Mesendoderm (in vitro differentiated cells): ENCODE results near the gene SCIMP.

Source experiments
- DNase-seq: peaks from one replicate; pipeline ENCODE4 v3.0.0; 2013
- H2AK5ac ChIP-seq: 2 replicates; pipeline ENCODE4 v1.6.1; 2013; ENCODE audit warnings: low read length, inconsistent platforms
- H2BK120ac ChIP-seq: 2 replicates; pipeline ENCODE4 v1.6.1; 2013; ENCODE audit warnings: low read depth, mild to moderate bottlenecking, low read length, moderate library complexity, mixed read lengths
- H2BK15ac ChIP-seq: replicated peaks from 2 replicates; pipeline ENCODE4 v1.6.1; 2013; ENCODE audit warnings: low read depth, mild to moderate bottlenecking, moderate library complexity
- H2BK5ac ChIP-seq: 2 replicates; pipeline ENCODE4 v1.6.1; 2013; ENCODE audit warnings: low read length, inconsistent platforms
- H3K18ac ChIP-seq: 2 replicates; pipeline ENCODE4 v1.6.1; 2013; ENCODE audit warnings: mild to moderate bottlenecking, low read length, mixed read lengths
- H3K23ac ChIP-seq: one replicate; pipeline ENCODE4 v1.6.1; 2013; ENCODE audit warnings: low read length
- H3K27ac ChIP-seq: 2 replicates; pipeline ENCODE4 v1.5.1; 2013; ENCODE audit warnings: low read depth, mild to moderate bottlenecking, inconsistent platforms, low read length, moderate library complexity
- H3K27me3 ChIP-seq: 2 replicates; pipeline ENCODE4 v1.6.1; 2013; ENCODE audit warnings: low read length, control low read depth, mild to moderate bottlenecking, inconsistent platforms; ENCODE audit not compliant: insufficient read depth, poor library complexity
- H3K36me3 ChIP-seq: 2 replicates; pipeline ENCODE4 v1.6.1; 2013; ENCODE audit warnings: low read length, inconsistent platforms; ENCODE audit not compliant: control insufficient read depth, insufficient read depth
- H3K4ac ChIP-seq: one replicate; pipeline ENCODE4 v1.6.1; 2013; ENCODE audit warnings: low read depth, mild to moderate bottlenecking, low read length, moderate library complexity
- H3K4me1 ChIP-seq: 2 replicates; pipeline ENCODE4 v1.6.1; 2013; ENCODE audit warnings: low read depth, low read length, inconsistent platforms; ENCODE audit not compliant: control insufficient read depth
- H3K4me2 ChIP-seq: 2 replicates; pipeline ENCODE4 v1.6.1; 2013; ENCODE audit warnings: low read length
- H3K4me3 ChIP-seq: 2 replicates; pipeline ENCODE4 v1.5.1; 2013; ENCODE audit warnings: mild to moderate bottlenecking, low read length
- H3K56ac ChIP-seq: one replicate; pipeline ENCODE4 v1.6.1; 2013; ENCODE audit warnings: low read length
- H3K79me1 ChIP-seq: 2 replicates; pipeline ENCODE4 v1.6.1; 2013; ENCODE audit warnings: low read length, inconsistent platforms
- H3K79me2 ChIP-seq: 2 replicates; pipeline ENCODE4 v1.6.1; 2013; ENCODE audit warnings: mild to moderate bottlenecking, low read length; ENCODE audit not compliant: control insufficient read depth, insufficient read depth
- H3K9ac ChIP-seq: 2 replicates; pipeline ENCODE4 v1.6.1; 2013; ENCODE audit warnings: low read length, inconsistent platforms
- H4K5ac ChIP-seq: one replicate; pipeline ENCODE4 v1.6.1; 2013; ENCODE audit warnings: low read length
- H4K8ac ChIP-seq: one replicate; pipeline ENCODE4 v1.6.1; 2013; ENCODE audit warnings: low read depth, mild to moderate bottlenecking, control low read depth, low read length, moderate library complexity
- WGBS: extraction: QIAGEN DNeasy Blood & Tissue Kit; methylation state at CpG from one replicate; pipeline ENCODE4 v1.1.7; 2013; ENCODE audit warnings: low lambda C conversion rate, missing lambda C conversion rate; ENCODE audit not compliant: insufficient coverage; ENCODE audit errors: extremely low coverage; 5-methylcytosine and 5-hydroxymethylcytosine counted together

Gene SCIMP

GRCh38 chr17:5203908-5204294, 30.8 kb downstream of the SCIMP start:
- no peak overlapping the region for H3K9ac ChIP-seq
- no peaks in the 10 kb centered on the region for H3K79me2 ChIP-seq
- H2BK15ac ChIP-seq: no peak overlapping the region
- no peak overlapping the region for H2BK120ac ChIP-seq
- H3K23ac ChIP-seq: no peak overlapping the region
- no peaks in the 10 kb centered on the region for H3K79me1 ChIP-seq
- no peak overlapping the region for H3K4me2 ChIP-seq
- H2BK5ac ChIP-seq: no peak overlapping the region
- no peak overlapping the region for H3K18ac ChIP-seq
- H4K8ac ChIP-seq: no peak overlapping the region
- H3K56ac ChIP-seq: no peak overlapping the region
- no CpG with 5 or more reads among the region's 1 CpG for WGBS
- no peak overlapping the region for H3K27ac ChIP-seq
- H4K5ac ChIP-seq: no peak overlapping the region
- no peak overlapping the region for H3K4me3 ChIP-seq
- no peaks in the 10 kb centered on the region for H3K4me1 ChIP-seq
- no peak overlapping the region for H3K4ac ChIP-seq
- no peak overlapping the region for H2AK5ac ChIP-seq
- no peaks in the 10 kb centered on the region for H3K27me3 ChIP-seq
- H3K36me3 ChIP-seq: no peaks in the 10 kb centered on the region
- no peak for DNase-seq

- H2BK120ac ChIP-seq: no peak overlapping the region
- no peak overlapping the region for H3K56ac ChIP-seq
- no peak overlapping the region for H3K23ac ChIP-seq
- no peak overlapping the region for H3K4me2 ChIP-seq
- H3K4ac ChIP-seq: no peak overlapping the region
- H3K18ac ChIP-seq: no peak overlapping the region
- H2BK5ac ChIP-seq: no peak overlapping the region
- no peak overlapping the region for H4K5ac ChIP-seq
- no peaks in the 10 kb centered on the region for H3K79me2 ChIP-seq
- H3K4me1 ChIP-seq: no peaks in the 10 kb centered on the region
- no peak overlapping the region for H4K8ac ChIP-seq
- WGBS: no CpG with 5 or more reads among the region's 14 CpGs
- H3K4me3 ChIP-seq: no peak overlapping the region
- H3K36me3 ChIP-seq: no peaks in the 10 kb centered on the region
- H3K27me3 ChIP-seq: no peaks in the 10 kb centered on the region
- no peak overlapping the region for H3K27ac ChIP-seq
- H2AK5ac ChIP-seq: no peak overlapping the region
- H3K9ac ChIP-seq: no peak overlapping the region
- H3K79me1 ChIP-seq: no peaks in the 10 kb centered on the region
- no peak for DNase-seq
- no peak overlapping the region for H2BK15ac ChIP-seq
Measured at GRCh38 chr17:5203178-5203907, 31.3 kb downstream of the SCIMP start.

DNA sequence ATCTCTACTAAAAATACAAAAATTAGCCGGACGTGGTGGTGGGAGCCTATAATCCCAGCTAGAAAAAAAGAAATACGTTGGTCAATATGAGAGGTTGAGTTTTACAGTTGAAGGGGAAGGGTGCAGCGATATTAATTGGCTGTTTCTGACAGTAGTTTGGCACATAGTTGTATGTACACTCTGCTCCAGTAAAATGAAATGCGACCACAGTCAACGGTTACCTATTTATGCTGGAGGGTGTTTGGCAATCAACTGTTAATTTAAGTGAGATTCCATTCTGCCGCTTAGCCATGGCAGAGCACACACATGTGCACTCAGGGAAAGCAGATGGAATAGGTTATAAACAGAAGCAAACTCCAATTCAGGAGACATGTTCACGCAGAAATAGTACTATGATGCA, 33.6 kb downstream of the SCIMP start:
- H3K23ac ChIP-seq: no peak overlapping the region
- no peak overlapping the region for H3K4me2 ChIP-seq
- no peak overlapping the region for H3K56ac ChIP-seq
- WGBS: no CpG with 5 or more reads among the region's 8 CpGs
- no peaks in the 10 kb centered on the region for H3K79me1 ChIP-seq
- no peaks in the 10 kb centered on the region for H3K4me1 ChIP-seq
- H2AK5ac ChIP-seq: no peak overlapping the region
- H2BK120ac ChIP-seq: no peak overlapping the region
- H2BK15ac ChIP-seq: no peak overlapping the region
- H3K36me3 ChIP-seq: no peaks in the 10 kb centered on the region
- no peak overlapping the region for H3K9ac ChIP-seq
- no peaks in the 10 kb centered on the region for H3K79me2 ChIP-seq
- H2BK5ac ChIP-seq: no peak overlapping the region
- H3K18ac ChIP-seq: no peak overlapping the region
- no peak overlapping the region for H4K5ac ChIP-seq
- no peaks in the 10 kb centered on the region for H3K27me3 ChIP-seq
- DNase-seq: no peak
- H3K4me3 ChIP-seq: no peak overlapping the region
- H4K8ac ChIP-seq: no peak overlapping the region
- H3K4ac ChIP-seq: no peak overlapping the region
- no peak overlapping the region for H3K27ac ChIP-seq

DNA sequence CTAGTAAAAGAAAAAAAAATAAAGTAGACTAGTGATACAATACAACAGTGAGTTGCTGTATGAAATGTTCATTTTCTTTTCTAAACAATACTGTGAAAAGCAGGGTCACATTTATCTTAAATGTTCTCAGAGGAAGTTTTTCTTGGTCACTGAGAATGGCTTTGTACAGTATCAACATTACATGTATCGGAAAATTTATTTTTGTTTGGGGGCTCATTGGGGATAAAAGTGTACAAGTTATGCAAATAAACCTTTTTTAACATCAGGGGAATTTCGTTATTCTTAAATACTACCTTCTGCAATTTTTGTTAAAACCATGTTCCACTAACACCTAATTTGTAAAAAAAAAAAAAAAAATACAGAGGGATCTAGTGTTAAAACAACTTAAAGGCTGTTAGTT, 34.3 kb downstream of the SCIMP start:
- H3K56ac ChIP-seq: no peak overlapping the region
- H3K27ac ChIP-seq: no peak overlapping the region
- no peak overlapping the region for H3K9ac ChIP-seq
- no peak overlapping the region for H4K5ac ChIP-seq
- no peak overlapping the region for H3K23ac ChIP-seq
- H2AK5ac ChIP-seq: no peak overlapping the region
- no peak overlapping the region for H2BK15ac ChIP-seq
- H3K27me3 ChIP-seq: no peaks in the 10 kb centered on the region
- DNase-seq: no peak
- no peaks in the 10 kb centered on the region for H3K79me1 ChIP-seq
- no CpG with 5 or more reads among the region's 2 CpGs for WGBS
- no peaks in the 10 kb centered on the region for H3K36me3 ChIP-seq
- no peak overlapping the region for H3K18ac ChIP-seq
- H2BK120ac ChIP-seq: no peak overlapping the region
- H3K79me2 ChIP-seq: no peaks in the 10 kb centered on the region
- H4K8ac ChIP-seq: no peak overlapping the region
- no peak overlapping the region for H3K4me3 ChIP-seq
- H3K4me2 ChIP-seq: no peak overlapping the region
- no peak overlapping the region for H3K4ac ChIP-seq
- H3K4me1 ChIP-seq: no peaks in the 10 kb centered on the region
- H2BK5ac ChIP-seq: no peak overlapping the region

- no CpG with 5 or more reads among the region's 7 CpGs for WGBS
- no peak overlapping the region for H3K9ac ChIP-seq
- no peak overlapping the region for H2BK120ac ChIP-seq
- no peak overlapping the region for H3K56ac ChIP-seq
- H3K18ac ChIP-seq: no peak overlapping the region
- no peak overlapping the region for H3K4me2 ChIP-seq
- H4K8ac ChIP-seq: no peak overlapping the region
- H3K4me1 ChIP-seq: no peaks in the 10 kb centered on the region
- no peak overlapping the region for H4K5ac ChIP-seq
- H3K4ac ChIP-seq: no peak overlapping the region
- H3K36me3 ChIP-seq: no peaks in the 10 kb centered on the region
- no peaks in the 10 kb centered on the region for H3K27me3 ChIP-seq
- no peak overlapping the region for H2BK5ac ChIP-seq
- DNase-seq: no peak
- no peak overlapping the region for H3K23ac ChIP-seq
- no peak overlapping the region for H3K27ac ChIP-seq
- no peak overlapping the region for H3K4me3 ChIP-seq
- no peaks in the 10 kb centered on the region for H3K79me1 ChIP-seq
- H3K79me2 ChIP-seq: no peaks in the 10 kb centered on the region
- H2AK5ac ChIP-seq: no peak overlapping the region
- H2BK15ac ChIP-seq: no peak overlapping the region
Measured at GRCh38 chr17:5198472-5198871, 36.2 kb downstream of the SCIMP start.

- H3K4me3 ChIP-seq: no peak overlapping the region
- H2AK5ac ChIP-seq: no peak overlapping the region
- WGBS: 100% methylated on average over 1 of the region's 2 CpGs
- no peak for DNase-seq
- H3K56ac ChIP-seq: no peak overlapping the region
- no peak overlapping the region for H4K5ac ChIP-seq
- H3K79me2 ChIP-seq: no peaks in the 10 kb centered on the region
- H3K4ac ChIP-seq: no peak overlapping the region
- no peak overlapping the region for H2BK15ac ChIP-seq
- H2BK120ac ChIP-seq: no peak overlapping the region
- peaks cover 4% of the 10 kb centered on the region for H3K79me1 ChIP-seq
- H4K8ac ChIP-seq: no peak overlapping the region
- H2BK5ac ChIP-seq: no peak overlapping the region
- H3K36me3 ChIP-seq: no peaks in the 10 kb centered on the region
- H3K27me3 ChIP-seq: no peaks in the 10 kb centered on the region
- no peak overlapping the region for H3K23ac ChIP-seq
- H3K27ac ChIP-seq: no peak overlapping the region
- H3K18ac ChIP-seq: no peak overlapping the region
- no peak overlapping the region for H3K4me2 ChIP-seq
- H3K4me1 ChIP-seq: no peaks in the 10 kb centered on the region
- no peak overlapping the region for H3K9ac ChIP-seq
Measured at GRCh38 chr17:5194346-5194745, 40.3 kb downstream of the SCIMP start.
